SHP77 (cell line): ENCODE data around the gene NDRG3.
"Not testable (repeated sequence)": the region's sequence is repeated elsewhere in the genome, so short reads cannot be mapped to it uniquely, and the experiment has no call there.

ENCODE experiments used
- DNase-seq, 2 experiments: peaks; one replicate each; lab custom pipeline; 2025; lab: John Stamatoyannopoulos, UW

The NDRG3 gene

DNA sequence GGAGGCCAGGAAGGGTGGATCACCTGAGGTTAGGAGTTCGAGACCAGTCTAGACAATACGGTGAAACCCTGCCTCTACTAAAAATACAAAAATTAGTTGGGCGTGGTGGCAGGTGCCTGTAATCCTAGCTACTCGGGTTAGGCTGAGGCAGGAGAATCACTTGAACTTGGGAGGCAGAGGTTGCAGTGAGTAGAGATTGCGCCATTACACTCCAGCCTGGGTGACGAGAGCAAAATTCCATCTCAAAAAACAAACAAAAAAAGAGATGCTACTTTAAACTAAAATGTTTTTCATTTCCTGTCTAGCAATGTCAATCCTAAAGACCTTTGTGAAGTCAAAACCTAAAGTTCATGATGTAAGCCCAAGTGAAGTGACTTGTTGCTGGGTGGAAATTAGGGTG lies 14.8 kb upstream of the NDRG3 start:
- DNase-seq: no peak

- DNase-seq: no peak
These were observed 12.4 kb upstream of the NDRG3 start for GRCh38 chr20:36758276-36758675.

GRCh38 chr20:36756496-36756895 lies 10.6 kb upstream of the NDRG3 start:
- DNase-seq: no peak

DNA sequence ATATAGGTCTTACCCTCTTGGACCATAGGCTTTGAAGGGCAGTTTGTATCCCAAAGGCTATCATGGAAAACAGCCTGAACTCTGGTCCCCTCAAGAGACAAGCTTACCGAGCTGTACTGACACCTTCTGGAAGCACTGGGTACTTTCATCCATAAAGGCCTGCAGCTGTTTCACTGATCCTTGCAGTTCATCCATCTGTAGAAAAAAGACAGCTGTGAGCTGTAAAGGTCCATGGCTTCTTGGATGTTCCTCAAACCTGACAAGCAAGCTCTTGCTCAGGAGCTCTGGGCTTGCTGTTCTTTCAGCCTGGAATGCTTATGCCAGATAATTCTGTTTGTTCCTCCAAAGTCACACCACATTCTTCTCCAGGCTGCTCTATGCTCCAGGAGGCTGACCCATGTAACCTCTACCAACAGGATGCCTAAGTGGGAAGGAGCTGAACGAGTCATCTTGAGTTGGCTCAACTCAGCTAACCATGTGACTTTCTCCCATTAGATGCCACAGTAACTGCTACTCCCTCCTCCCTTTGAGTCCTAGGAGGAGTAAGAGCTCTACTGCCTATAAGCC lies 8.8 kb upstream of the NDRG3 start:
- peak; percentile 53 to 69 for DNase-seq

GRCh38 chr20:36752582-36752981 lies 6.7 kb upstream of the NDRG3 start:
- no peak for DNase-seq

GRCh38 chr20:36745234-36745926 lies 510 bp downstream of the NDRG3 start:
- DNase-seq: no peak

DNA sequence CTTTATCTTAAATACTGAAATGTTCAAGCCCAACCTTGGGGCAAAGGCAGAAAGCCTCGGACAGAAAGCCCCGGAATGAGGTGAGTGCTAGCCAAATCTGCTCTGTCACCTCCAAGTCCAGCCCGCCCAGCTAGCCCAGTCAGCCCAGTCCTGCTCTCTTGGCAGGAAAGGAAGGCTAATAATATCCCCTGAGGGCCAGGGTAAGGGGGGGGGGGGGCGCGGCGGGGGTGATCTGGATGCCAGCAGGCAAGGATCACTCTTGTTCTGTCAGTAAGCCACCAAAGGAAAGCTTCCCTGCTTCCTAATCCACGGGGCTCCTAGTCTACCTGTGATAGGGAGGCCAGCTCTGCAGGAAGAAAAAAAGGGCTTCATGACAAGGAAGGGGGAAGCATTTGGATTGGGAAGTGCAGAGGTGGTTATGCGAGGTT lies 1.1 kb downstream of the NDRG3 start:
- no peak for DNase-seq

DNA sequence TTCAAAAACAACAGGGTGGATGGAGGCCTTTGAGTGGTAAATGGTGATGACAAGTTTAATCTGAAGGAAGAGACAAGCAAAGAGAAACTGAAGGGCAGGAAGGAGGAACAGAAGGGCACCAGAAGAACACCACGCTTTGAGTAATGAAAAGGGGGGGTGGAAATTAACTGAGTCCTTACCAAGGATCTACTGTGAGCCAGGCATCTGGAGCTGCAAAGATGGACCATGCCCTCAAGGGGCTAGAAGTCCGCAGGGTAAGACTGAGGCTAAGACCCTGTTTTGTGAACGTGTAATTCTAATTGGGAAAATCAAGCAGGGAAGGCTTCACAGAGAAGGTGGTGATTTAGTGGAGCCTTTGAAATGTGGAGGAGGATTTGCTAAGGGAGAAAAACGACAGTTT lies 1.6 kb downstream of the NDRG3 start:
- DNase-seq: no peak

- DNase-seq: no peak
These were observed 3.3 kb downstream of the NDRG3 start for GRCh38 chr20:36742558-36742957.

GRCh38 chr20:36741072-36741471 lies 4.8 kb downstream of the NDRG3 start:
- DNase-seq: no peak

GRCh38 chr20:36737183-36737499 lies 8.7 kb downstream of the NDRG3 start:
- no peak for DNase-seq

DNA sequence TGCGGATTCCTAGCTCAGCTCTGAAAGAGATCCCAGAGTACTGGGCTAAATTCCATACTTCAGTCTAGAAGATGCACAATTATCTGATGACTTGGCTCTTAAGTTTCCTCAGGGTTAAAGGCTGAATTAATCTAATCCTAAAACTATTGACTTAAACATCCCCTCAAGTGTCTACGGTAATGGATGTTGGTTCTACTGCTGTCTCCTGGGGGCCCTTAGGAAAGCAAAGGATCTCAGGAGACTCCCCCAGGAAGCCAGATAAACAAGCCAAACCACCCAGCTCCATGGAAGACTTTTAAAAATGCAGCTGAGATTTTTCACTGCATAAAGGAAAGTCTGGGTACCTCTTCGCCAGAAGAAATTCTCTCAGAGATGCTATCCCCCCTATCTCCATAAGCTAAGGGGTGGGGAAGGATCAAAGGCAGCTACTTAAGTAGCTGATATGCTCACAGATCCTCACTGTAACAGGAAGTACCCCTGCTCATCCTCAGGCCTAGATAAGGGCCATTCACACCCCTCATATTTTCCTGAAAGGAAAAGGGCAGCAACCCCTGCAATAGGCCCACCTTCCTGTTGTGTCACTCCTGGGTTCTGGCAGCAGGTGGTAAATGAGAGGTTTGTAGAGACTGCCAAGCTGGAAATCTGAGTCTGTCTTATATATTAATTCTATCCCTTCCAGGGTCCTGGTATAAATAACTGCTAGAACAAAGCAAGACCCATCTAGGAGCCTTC lies 9.3 kb downstream of the NDRG3 start:
- DNase-seq: no peak

DNA sequence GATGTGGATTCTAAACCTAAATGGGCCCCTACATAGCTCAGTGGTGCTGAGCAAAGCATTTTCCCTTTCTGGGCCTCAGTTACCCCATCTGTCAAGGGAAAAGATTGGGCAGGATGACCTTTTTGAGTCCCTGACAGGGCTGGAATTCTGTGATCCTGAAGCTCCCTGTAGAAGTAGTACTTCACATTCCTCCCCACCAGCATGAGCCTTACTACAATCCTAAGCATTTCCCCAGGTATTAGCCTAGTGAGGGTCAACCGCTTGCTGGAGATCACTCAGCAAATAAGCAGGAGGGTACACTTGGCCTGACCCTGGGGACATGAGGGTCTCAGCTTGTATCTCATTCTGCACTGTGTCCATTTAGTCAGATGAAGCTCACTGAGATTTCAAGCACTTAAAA lies 13.4 kb downstream of the NDRG3 start:
- no peak for DNase-seq

- DNase-seq: no peak
These were observed 16.9 kb downstream of the NDRG3 start for GRCh38 chr20:36728986-36729385.

DNA sequence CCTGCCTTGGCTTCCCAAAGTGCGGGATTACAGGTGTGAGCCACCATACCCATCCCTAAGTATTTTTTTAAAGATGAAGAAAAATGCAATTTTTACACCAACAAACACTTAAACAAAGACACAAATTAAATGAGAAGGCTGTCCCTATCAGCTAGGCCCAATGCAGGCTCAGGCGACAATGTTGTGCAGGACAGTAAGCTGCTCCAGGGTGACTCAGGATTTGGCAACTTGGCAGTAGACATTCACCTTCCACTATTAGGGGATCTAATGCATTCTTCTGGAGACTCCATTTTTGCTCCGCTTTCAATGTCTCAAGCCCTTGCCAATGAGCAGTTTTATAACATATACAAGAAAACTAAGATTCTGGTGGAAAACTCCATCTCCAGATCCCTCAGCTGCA lies 19.7 kb downstream of the NDRG3 start:
- no peak for DNase-seq

DNA sequence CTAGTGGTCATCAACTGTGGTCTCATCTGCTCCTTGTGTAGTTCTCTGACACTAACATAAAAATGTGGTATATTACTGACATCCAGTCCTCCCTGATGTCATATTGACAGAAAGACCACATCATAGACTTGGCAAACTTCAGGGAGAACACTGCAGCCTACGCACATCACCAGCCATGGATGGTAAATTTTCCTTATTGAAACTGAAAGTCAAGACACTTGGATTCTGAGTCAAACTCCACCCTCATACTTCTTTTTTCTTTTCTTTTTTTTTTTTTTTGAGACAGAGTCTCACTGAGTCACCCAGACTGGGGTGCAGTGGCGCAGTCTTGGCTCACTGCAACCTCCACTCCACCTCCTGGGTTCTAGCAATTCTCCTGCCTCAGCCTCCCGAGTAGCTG lies 25.4 kb downstream of the NDRG3 start:
- DNase-seq: no peak

DNA sequence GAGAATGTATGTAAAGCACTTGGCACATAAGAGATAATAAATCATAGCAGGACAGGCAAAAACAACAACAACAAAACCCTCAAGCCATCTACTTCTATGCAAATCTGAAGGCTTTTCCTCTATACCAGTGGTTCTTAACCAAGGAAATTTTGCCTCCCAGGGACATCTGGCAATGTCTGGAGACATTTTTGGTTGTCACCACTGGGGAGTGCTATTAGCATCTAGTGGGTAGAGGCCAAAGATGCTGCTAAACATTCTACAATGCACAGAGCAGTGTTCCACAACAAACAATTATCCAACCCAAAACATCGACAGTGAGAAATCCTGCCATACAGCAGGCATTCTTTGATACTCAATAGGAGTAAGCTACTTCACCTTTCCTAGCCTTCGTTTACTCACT lies 28.2 kb downstream of the NDRG3 start:
- no peak for DNase-seq

DNA sequence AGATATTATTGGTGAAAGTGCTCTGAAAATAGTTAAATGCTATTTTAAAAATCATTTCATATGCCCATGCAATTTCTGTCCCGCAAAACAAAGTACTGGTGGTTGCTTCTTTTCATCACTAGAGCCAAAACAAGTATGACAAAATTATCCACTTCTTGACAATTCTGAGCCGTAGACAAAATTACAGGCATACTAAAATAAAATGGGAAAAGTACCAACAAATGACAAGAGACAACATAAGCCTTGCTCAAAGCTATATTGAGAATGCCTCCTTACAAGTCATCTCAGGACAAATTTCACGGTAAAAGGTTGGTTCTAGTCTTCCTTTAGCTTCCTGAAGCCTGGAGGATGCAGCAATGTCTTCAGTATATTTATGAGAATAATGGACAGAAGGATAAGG lies 28.9 kb downstream of the NDRG3 start:
- no peak for DNase-seq

DNA sequence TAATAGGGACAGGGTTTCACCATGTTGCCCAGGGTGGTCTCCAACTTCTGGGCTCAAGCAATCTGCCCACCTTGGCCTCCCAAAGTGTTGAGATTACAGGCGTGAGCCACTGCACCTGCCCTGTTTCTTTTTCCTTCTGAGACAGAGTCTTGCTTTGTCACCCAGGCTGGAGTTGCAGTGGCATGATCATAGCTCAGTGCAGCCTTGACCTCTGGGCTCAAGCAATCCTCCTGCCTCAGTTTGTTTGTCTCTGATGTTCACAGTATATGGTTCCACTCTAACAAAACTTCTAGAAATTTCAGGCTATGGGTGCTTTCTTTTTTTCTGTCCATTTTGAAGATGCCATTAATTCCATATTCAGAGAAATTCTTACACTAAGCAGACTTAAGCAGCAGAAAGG lies 33.1 kb downstream of the NDRG3 start:
- no peak for DNase-seq

DNA sequence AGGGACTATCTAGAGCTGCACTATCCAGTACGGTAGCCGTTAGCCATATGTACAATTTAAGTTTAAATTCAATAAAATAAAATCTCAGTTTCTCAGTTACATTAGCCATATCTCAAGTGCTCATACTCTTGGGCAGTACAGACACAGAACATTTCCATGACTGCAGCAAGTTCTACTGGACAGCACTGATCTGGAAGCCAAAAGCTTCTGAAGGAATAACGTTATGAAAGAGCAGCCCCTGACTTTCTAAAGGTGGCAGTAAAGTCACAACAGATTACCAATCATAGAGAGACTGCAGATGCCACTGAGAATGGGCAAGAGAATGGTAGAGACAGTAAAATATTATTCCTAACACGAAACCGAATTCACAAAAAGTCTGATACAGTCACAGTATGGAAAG lies 36.8 kb downstream of the NDRG3 start:
- no peak for DNase-seq

DNA sequence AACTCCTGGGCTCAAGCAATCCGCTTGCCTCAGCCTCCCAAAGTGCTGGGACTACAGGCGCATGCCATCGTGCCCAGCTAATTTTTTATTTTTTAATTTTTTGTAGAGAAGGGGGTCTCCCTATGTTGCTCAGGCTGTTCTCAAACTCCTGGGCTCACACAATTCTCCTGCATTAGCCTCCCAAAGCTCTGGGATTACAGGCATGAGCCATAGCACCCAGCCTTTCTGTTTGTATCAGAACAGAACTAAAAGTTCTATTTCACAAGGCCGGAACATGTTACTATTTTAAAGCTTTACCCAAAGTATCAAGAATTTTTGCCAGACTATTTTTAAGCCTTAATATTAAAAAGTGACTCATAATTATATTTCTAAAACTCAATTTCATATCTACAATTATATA lies 42.4 kb downstream of the NDRG3 start:
- DNase-seq: no peak

GRCh38 chr20:36700438-36700837 lies 45.5 kb downstream of the NDRG3 start:
- DNase-seq: no peak

DNA sequence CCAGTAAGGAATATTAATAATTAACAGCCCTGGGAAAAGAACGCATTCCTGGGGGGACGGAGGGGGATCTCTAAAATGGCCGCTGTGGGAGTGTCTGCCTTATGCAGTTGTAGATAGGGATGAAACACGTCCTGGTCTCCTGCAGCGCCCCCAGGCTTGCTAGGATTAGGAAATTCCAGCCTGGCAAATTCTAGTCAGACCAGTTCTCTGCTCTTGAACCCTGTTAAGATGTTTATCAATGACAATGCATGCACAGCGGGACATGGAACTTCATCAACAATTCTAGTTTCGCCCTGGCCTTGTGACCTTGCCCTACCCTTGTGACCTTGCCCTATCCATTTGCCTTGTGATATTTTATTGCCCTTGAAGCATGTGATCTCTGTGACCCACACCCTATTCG lies 50.4 kb downstream of the NDRG3 start:
- not testable (repeated sequence) for DNase-seq

DNA sequence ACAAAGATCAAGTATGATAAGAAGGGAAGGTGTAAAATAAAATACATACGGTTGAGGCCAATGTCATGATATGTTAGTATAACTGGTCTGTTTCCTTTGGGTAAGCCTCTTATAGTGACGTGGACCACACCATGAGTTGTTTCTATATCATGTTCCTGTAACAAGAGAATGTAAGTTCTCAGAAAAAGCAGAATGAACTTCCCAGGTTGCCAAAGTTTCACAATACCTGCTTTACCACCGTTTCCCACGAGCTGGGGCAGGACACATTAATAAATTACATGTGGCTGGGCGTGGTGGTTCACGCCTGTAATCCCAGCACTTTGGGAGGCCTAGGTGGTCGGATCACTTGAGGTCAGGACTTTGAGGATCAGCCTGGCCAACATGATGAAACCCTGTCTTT lies 57.3 kb downstream of the NDRG3 start:
- DNase-seq: no peak
